NCI-H748 treated with DMSO at 0.1 percent for 48 hours (cell line): ENCODE data around the gene NPBWR2.
"Not testable (repeated sequence)": the region's sequence is repeated elsewhere in the genome, so short reads cannot be mapped to it uniquely, and the experiment has no call there.

ENCODE experiments used
- DNase-seq: peaks from one replicate; lab custom pipeline; 2025; lab: John Stamatoyannopoulos, UW

The NPBWR2 gene

DNA sequence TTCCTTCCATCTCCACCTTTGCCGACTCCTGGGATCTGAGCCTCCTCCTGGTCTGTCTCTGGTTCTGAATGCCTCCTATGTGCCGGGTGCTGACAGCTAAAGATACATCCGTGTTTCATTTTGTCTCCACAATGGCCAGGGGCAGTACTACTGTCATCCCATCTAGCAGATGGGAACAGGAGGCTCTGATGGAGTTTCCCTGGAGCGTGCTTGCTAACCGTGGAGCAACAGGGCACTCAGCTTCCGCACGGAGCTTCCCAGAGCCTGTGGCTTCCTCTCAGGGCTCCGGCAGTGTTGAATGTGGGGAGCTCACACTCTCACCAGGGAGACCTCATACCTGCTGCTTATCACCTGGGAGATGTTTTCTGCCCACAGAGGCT, 11.9 kb upstream of the NPBWR2 start:
- no peak for DNase-seq

DNA sequence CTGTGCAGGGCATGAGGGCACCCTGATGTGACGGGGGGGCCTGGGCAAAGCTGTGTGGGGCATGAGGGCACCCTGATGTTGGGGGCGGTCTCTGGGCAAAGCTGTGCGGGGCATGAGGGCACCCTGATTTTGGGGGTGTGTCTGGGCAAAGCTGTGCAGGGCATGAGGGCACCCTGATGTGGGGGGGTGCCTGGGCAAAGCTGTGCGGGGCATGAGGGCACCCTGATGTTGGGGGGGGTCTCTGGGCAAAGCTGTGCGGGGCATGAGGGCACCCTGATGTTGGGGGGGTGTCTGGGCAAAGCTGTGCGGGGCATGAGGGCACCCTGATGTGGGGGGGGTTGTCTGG, 10.0 kb upstream of the NPBWR2 start:
- DNase-seq, result not testable (repeated sequence)

DNA sequence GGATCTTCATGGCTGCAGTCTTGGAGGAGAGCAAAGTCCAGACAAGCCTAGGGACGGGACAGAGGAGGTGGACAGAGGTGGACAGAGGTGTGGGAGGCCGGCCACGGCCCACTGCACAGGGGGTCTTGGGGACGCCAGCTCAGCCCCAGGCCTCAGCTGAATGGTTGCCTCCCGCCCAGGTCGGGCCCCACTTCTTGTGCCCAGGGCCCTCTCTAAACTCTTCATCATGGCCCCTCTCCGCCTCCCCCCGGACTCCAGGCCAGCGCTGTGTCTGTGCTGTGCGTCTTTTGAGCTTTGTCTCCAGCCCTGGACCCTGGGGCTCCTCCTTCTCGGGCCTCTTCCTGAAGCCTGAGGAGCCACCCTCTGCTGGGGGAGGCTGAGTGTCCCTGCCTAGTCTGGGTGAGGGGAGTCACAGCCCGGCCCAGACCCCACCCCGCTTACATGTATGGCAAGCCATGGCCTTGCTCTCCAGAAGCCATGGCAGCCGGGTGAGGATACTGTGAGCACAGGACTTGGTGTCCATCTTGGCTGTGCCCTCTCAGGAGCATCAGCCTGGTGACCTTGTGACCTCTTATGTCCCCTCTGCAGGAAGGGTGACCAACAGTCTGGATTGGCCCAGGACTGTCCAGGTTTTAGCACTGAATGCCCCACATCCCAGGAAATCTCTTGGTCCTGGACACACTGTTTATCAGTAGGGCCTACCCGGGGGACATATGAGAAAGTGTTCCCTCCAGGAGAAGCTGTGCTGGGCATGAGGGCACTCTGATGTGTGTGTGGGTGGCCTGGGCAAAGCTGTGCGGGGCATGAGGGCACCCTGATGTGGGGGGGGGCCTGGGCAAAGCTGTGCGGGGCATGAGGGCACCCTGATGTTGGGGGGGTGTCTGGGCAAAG, 9.4 kb upstream of the NPBWR2 start:
- no peak for DNase-seq

DNA sequence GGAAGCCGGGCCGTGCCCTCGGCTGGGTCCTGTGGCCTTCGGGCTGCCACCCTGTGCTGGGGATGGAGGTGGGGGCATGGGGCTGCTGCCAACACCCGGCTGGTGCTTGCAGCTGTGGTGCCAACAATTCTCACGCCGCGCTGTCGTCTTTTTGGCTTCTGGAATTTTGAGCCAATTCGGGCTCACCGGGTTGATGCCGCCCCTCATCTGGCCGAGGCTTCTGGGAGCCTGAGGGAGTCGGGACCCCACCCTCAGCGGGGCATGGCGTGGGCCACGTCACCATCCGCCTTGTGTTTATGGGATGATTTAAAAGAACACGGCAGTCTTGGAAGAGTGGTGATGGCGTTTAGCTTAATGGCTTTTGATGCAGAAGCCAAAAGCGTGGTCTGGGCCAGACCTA, 8.7 kb upstream of the NPBWR2 start:
- no peak for DNase-seq

DNA sequence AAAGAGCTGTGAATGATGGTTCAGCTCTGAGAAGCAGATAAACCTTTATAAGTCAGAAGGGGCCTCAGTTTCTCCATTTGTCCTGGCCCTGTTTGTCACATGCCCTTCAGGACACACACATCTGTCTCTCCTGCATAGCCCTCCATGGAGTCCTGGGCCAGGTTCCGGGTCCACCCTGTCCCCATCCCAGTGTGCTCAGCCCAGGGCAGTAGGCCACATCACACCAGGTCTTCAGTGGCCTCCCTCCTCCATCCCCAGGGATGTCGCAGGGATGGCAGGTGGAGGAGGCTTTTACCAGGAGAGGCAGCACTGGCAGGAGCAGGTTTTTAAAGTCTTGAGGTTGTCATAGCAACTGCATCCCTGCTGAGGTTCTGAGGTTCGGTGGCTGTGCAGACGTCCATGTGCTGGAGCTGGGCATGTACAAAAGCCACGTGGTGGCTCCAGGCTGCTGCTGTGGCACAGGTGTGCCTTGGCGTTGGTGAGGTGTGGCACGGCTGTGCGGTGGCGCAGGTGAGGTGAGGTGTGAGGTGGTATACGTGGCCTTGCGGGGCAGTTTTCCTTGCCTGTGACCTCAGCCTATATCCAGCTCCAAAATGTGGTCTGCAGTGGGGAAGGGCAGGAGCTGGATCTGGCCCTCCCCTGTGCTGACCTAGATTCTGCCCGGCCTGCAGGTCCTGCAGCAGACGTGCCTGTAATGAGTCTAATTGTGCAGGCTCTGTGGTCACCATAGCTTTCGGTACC, 8.0 kb upstream of the NPBWR2 start:
- DNase-seq, result no peak

DNA sequence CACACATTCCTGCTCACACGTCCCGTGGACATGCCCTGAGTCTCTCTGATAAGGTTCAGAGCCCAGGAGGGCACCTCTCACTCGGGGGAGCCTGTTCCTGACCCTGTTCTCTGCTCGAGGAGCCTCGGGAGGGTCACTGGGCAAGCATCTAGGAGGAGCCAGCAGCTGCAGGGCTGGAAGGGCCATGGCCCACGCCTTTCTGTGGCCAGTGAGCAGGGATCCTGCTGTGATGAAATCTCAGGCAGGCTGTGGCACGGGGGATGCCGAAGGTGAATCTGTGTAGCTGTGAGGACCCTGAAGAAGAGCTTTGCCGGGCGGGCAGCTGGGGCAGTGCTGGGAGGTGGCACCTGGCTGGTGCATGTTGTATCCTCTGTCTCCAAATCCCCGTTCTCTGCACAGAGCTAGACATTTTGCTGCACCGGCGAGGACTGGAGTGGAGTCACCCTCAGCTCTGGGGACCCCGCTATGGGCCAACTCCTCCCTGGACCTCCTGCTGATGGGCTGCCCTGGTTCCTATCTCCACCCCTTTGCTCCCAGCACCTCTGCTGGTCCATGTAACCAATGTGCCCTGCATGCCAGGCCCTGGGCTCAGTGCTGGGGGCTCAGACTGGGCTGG, 7.1 kb upstream of the NPBWR2 start:
- DNase-seq, result no peak

DNA sequence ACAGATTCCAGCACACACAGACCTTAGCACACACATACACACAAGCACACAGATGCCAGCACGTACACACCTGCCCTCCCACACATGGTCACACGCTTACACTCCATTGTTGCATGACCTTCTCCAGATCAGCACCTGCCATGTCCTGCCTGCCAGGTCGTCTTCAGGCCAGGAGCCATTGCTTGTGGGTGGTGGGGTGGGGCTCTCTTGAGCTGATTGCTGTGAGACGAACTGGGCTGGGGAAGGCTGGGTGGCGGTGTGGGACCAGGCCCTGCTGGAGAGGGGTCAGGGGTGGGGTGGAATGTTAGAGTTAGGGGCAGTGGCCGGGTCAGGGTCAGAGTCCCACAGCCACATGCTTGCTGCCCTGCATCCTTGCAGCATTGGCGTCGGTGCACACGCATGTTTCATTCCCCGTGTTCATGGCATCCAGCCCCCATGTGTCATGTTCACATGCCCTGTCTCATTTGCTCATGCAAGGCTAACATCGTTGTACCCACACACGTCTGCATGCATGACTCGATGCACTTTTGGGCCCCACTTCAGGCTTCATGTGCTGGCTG, 6.5 kb upstream of the NPBWR2 start:
- DNase-seq, result no peak

DNA sequence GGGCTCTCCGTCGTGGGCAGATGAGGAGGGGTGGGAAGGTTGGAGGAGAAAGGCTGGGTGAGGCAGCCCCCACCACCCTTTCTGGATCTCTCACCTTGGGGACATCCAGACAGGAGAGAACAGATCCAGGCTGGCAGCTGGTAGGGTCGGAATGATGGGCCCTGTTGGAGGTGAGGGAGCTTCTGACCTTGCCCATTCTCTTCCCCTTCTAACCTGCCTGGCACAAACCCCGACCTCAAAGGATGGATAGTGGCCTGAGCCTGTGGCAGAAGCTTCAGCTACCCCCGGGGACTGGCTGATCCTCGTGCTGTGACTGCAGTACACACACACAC, 6.0 kb upstream of the NPBWR2 start:
- DNase-seq, result no peak

DNA sequence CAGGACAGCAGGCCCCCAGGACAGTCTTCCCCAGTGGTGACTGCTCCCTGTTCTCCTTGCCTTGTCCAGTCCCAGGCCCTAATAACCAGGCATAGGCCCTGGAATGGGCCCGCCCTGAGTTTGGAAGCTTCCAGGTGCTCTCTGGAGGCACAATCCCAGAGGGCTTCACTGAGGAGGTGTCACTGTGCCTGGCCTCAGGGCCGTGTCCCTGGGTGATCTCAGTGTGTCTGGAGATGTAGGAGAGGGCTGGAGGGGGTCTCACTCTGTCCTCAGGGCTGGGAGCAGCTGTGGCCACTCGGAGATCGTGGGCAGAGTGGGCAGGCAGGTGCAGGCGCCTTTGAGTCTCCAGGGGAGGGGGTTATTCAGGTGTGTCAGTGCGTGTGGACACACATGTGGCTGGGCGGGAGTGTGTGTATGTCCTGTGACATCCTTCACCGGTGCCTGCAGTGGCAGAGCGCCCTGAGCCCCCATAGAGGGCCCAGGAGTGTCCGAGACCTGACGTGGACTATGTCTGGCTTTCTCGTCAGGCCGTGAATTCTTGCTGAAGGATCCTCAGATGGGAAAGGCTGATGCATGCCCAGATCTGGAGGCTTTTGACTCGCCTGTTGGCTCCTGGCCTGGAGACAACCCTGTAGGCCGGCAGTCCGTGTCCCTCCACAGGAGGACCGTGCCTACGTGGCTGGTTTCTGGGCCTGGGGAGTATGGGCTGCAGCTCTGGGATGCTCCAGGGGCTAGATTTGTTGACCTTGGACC, 5.5 kb upstream of the NPBWR2 start:
- DNase-seq, result no peak

DNA sequence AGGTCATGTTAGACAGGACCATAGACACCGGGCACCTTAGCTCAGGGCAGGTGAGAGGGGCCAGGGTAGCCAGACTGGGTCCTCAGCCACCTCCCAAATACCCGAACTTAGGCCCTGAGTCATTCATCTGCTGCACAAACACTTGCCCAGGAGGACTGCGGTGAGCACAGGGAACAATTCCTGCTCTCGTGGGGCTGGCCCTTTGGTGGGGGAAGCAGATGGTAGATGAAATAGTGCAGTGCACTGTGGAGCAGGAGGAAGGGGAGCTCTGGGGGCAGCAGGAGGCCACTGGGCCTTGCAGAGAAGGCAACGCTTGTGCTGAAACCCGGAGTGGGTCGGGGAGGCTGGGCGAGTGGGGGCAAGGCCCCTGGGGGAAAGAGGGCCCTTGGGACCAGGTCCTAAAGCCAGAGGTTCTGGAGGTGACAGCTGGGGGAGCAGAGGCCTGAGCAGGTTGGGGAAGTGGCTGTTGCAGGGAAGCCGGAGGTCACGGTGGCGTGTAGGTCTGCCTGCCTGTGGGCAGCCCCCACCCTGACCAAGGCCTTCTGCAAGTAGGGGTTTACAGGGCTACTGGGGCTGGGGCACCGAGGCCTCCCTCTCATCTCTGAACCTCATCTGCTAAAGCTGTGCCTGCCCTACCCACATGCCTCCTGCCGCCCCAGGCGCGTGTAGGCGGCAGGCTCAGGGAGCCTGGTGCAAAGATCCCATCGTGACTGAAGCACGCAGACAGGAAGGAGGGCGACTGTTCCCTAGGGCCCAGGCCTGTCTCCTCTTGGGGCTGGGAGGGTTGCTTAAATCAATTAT, 4.7 kb upstream of the NPBWR2 start:
- DNase-seq, result no peak

DNA sequence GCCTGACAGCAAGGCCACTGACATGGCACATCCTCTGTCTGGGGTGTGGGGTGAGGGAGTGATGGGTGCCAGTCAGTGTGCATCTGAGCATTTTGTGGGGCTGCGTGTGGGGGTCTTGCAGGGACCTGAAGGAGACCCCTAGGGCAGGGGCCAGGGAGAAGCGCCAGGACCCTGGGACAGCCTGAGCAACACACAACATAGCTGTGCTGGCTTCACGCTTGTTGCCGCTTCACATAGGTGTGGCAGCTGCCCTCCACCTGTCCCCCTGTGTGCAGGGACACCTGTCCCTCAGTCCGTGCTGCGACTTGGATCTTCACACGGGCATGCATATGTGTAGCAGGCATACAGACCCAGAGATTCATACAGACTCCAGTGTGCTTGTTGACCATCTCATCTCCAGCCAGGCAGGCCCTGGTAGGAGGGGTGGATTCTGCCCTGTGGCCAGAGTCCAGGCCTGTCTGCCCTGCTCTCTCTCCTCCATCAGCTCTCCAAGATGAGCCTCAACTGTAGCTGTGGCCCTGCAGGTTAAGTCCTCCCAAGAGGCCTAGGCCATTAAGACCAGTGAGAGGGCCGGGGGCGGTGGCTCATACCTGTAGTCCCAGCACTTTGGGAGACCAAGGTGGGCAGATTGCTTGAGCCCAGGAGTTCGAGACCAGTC, 3.2 kb upstream of the NPBWR2 start:
- DNase-seq, result no peak

DNA sequence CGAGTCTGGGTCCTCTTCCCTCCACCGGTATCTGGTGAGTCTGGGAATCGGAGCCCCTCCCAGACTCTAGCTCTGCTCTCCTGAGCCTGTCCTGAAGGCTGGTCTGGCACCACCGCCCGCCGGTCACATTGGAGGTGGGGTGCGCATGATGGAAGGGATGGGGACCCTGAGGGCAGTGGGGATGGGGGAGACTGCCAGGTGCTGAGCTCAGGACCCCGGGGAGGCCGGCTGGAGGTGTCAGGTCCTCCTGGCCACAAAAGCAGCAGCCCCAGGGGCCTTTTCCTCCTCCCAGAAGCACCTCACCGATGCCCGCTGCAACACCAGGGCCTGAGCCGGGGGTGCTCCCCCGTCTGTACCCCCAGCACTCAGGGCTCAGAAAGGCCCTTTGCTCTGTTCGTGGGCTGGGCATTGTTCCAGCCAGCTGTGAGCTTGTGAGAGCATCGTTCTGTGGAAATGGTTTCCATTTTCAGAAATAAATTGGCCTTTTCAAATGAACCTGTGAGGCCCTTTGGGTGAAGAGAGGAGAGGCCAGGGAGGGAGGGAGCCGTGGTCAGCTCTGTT, 2.5 kb upstream of the NPBWR2 start:
- DNase-seq, result no peak

DNA sequence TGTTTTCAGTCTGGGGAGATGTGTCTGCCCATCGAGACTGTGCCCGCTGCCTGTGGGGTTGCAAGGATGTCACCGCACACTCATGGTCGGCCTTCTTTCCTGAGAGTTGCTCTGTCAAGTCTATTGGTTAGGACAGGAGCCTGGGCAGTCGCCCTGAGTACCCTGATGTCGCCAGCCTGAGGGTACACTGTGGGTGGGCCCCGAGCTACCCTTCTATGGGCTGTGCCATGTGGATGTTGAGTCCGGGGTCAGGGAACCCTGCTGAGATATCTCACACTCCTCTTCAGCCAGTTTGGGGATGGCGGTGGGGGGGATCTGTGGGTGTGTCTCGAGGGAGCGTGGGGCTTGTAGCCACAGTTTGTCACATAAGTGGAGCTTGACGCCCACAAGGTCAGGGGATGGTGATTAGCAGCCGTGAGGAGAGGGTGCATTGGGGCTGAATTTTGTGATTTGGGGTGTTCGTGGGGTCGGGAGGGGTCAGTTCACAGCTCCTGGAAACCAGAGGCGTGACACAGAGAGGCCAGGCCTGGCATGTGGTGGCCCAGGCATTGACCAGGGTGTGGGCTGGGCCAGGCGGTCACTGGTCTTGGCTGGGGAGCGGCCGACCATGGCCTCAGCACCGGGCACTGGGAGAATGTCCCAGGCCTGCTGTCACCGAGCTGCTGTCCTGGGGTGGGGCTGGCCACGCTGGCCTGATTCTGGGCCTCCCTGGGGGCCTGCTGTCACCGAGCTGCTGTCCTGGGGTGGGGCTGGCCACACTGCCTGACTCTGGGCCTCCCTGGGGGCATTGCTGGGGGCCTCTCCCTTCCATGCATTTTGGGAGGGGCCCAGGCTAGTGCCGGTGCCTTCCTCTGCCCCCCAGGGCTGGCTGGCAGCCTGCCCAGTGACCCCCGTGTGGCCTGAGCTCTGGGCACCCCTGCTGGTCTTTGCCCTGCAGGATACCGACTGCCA, 1.6 kb upstream of the NPBWR2 start:
- DNase-seq, result no peak

DNA sequence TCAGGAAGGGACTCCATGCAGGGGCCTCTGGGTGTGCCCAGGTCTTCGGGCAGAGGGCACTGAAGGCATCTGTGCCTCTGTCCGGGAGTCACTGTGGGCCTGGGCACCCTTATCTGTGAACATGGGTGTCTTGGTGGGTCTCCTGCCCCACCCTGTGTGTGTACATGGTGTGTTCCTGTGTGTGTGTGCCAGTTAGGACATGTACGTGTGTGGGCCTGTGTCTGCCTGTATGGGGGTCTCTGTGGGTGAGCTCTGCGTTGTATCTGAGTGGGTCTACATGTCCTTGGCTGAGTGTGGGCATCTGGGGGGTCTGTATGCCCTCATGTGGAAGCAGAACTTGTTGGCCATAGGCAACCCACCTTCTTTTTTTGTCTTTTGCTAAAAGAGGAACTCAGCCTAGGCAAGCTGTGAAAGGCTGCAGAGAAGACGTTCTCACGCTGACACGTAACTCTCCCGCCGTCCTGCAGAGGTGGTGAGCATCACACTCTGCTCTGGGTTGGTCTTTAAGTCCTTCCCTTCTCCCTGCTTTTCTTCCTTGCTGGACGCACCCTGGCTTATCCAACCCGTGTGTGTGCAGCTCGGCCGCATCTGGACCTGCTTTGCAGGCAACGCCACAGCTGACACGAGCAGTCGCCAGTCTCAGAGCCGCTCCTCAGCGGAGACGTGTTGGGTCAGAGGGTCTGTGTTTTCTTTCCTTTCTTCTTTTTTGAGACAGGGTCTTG, 532 bp upstream of the NPBWR2 start:
- DNase-seq, result no peak

DNA sequence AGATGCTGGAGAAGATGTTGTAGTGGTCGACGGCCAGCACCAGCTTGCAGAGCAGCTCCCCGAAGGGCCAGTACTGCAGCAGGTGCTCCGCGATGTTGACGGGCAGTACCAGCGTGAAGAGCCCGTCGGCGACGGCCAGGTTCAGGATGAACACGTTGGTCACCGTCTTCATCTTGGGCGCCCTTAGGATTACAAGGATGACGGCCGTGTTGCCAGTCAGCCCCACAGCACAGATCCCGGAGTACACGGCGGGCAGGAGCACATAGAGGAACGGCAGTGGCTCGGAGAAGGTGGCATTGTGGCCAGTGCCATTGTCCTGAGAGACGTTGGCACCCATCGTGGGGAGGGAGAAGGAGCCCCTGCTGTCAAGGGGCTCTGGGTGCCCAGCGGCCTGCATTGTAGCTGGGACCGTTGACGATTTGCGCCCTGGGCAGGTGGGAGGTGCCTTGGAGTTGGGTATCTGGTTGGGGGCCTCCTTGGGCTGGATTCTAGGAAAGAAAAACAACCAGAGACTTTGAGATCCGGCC, 867 bp downstream of the NPBWR2 start:
- DNase-seq, result no peak

DNA sequence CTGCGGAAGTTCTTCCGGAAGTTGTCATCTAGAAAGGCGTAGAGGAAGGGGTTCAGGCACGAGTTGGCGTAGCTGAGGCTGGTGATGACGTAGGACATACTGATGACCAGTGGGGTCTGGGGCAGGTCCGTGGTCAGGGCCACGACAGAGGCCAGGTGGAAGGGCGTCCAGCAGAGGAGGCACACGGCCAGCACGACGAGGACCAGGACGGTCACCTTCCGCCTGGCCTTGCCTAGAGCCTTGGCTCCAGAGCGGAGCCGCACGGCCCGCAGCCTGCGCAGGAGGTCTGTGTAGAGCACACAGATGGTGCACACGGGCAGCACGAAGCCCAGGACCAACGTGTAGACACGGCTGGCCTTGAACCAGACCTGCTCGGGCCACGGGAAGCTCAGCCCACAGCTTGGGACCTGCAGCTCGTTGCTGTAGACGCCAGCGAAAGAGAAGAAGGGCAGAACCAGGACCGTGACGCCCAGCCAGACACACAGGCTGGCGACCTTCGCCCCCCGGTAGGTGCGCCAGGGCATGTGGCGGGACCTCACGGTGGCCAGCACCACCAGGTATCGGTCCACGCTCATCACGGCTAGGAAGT, 1.4 kb downstream of the NPBWR2 start:
- no peak for DNase-seq

DNA sequence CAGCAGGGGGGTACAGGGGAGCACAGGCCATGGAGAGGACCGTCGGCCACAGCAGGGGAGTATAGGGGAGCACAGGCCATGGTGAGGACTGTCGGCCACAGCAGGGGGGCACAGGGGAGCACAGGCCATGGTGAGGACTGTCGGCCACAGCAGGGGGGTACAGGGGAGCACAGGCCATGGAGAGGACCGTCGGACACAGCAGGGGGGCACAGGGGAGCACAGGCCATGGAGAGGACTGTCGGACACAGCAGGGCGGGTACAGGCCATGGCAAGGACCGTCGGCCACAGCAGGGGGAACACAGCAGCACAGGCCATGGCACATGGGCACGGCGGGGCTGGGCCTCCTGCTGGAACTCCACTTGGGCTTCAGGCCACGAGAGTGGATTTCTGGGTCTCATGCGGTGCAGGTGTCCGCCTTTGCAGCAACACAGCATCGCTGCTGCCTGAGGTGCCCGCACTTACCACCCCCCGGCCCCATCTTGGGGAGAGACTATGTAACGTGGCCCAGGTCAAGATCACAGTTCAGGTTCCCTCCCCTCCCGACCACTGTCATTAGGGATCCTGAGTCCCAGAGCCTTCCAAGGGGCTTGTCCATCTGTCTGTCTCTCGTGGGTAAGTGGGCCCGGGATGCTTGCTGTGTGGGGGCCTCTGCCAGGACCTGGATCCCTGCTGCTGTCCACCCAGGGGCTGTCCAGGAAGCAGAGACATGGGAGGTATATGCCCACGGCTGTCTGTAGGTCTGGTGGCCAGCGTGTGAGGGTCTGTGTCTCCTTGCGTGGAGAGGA, 2.5 kb downstream of the NPBWR2 start:
- DNase-seq, result no peak
